GM13976 (cell line): Measurements from ENCODE around the gene PTEN.
A peak's percentile ranks its signal among the peaks of the same experiment; 100 is the strongest.
"Not testable (repeated sequence)": the region's sequence is repeated elsewhere in the genome, so short reads cannot be mapped to it uniquely, and the experiment has no call there.

Source experiments
- DNase-seq: peaks from one replicate; pipeline ENCODE4 v3.0.0; 2012; ENCODE audit warnings: low spot score
- in situ Hi-C: fragments of 300-500 bp; cut with MboI; formaldehyde crosslinking; loops from one replicate; pipeline ENCODE4 v1.12.0; 2022; ENCODE audit warnings: low sequenced_read_pairs, mixed read lengths, inconsistent platforms; ENCODE audit not compliant: unreplicated experiment
- TF ChIP-seq, protein P1 (sequence below): IDR thresholded peaks from 2 replicates; pipeline ENCODE4 v1.5.1; 2012; ENCODE audit warnings: borderline replicate concordance, mild to moderate bottlenecking; ENCODE audit not compliant: insufficient read depth; ENCODE audit errors: extremely low read depth, missing control alignments, control extremely low read depth

PTEN gene

DNA sequence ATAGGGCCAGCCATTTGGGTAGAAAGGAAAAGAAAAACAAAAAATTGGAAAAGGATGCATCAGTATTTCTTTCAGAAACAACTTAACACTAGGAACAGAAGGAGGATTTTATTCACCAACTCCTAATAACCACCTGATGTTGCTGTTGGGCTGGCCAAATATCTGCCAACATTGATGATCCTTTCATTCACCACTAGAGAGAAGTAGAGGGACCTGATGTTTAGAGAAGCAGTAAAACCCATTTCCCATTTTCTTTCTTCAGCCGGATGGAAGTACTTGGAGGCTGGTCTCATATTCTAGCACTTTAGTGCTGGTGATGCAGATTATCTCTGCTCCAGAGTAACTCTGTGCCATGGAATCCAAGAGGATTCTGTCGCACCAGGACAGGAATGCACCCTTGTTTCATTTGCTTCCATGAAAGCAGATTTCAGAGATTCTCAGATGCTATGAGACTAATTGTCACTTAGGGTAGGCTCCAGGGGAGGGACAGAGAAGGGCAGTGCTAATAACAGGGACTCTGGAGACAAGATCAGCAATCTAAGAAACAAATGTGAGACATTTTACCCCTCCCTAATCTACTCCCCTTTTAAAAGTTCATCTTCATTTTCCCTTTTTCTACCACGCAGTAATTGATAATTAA lies 3.1 kb upstream of the PTEN start:
- in situ Hi-C loops, result loop anchor here (5.0 to 25.0 kb wide), 4 partner anchors 205 to 527 kb away; no protein-coding TSS in a partner anchor
- TF ChIP-seq, protein P1, sequence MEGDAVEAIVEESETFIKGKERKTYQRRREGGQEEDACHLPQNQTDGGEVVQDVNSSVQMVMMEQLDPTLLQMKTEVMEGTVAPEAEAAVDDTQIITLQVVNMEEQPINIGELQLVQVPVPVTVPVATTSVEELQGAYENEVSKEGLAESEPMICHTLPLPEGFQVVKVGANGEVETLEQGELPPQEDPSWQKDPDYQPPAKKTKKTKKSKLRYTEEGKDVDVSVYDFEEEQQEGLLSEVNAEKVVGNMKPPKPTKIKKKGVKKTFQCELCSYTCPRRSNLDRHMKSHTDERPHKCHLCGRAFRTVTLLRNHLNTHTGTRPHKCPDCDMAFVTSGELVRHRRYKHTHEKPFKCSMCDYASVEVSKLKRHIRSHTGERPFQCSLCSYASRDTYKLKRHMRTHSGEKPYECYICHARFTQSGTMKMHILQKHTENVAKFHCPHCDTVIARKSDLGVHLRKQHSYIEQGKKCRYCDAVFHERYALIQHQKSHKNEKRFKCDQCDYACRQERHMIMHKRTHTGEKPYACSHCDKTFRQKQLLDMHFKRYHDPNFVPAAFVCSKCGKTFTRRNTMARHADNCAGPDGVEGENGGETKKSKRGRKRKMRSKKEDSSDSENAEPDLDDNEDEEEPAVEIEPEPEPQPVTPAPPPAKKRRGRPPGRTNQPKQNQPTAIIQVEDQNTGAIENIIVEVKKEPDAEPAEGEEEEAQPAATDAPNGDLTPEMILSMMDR, result peak; percentile 53
- peak; percentile 69 for DNase-seq

DNA sequence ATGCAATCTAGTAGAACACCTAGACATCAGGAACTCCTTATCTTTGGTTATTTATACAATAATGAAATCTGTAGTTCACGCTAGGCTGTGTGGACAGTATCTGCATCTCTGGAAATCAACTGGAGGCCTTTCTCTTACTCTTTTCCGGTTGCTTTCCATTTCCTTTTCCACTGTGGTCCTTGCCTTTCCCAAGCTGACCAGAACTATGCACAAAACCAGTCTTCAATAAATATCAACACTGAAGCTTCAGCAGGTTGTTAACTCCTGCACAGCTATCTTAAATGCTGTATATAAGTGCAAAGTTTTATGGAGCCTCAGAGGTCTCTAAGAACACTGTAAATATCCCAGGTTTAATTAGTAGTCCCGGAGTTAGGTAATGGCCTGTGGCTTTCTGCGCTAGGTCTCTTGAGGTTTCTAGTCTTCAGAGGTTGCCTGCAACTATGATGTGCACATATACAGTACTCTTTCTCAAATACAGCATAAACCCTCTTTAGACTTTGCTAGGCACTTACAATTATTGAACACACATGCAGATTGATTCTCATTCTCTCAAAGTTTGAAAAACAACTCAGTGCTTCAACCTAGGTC lies 2.5 kb upstream of the PTEN start:
- DNase-seq, result peak; percentile 22
- in situ Hi-C loops, result loop anchor here (5.0 to 25.0 kb wide), 4 partner anchors 204 to 526 kb away; no protein-coding TSS in a partner anchor
- TF ChIP-seq, protein P1, result no peak

DNA sequence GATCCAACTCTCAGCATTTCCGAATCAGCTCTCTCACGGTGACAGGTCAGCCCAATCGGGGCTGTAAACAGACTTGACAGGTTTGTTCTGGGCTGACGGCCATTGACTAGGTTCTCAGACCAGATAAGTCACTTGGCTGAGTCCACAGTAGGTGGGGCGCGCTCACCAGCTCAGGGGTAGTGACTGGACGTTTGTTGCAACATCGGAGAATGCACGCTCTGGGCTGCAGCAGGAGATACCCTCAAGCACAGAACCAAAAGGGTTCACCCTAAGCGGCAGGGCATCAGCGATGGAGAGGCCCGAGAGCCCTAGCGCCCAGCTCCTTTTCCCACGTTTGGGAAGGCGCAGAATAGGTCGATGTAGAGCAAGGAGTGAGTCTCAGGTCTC lies 1.9 kb upstream of the PTEN start:
- peak; percentile 60 for DNase-seq
- in situ Hi-C loops, result loop anchor here (5.0 to 25.0 kb wide), 4 partner anchors 203 to 526 kb away; no protein-coding TSS in a partner anchor
- TF ChIP-seq, protein P1, result peak; percentile 29

DNA sequence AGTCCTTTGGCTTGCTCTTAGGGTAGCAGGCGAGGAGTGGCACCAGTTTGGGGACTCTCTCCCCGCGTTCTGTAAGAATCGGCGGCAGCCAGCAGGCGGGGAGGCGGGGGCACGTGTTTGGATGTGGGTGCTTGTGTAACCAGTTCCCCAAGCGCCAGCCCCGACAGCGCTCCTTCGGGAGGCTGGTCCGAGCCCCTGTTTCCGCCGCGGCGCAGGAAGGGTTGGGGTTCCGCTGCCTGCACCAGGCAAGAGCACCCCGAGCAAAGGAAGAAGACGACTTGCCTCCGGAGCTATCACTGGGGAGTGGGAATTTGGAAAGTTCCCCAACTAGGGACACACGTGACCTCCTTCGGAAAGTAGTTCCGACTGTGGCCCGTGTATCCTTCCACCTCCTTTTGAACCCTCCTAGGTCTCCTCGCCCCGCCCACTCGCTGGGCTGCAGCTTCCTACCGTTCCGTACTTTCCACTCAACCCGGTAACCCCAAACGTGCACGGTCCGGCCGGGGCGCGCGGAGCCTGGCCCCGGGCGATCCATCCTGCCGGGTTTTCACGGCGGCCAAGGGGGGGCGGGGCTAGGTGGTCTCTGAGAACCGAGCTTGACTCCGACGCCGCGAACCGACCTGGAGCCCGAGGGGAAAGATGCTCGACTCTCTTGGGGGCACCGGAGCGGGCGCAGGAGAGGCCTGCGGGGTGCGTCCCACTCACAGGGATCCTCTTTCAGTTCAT lies 1.3 kb upstream of the PTEN start:
- TF ChIP-seq, protein P1, result no peak
- in situ Hi-C loops, result loop anchor here (5.0 to 25.0 kb wide), 4 partner anchors 203 to 525 kb away; no protein-coding TSS in a partner anchor
- DNase-seq, result peak; percentile 91

DNA sequence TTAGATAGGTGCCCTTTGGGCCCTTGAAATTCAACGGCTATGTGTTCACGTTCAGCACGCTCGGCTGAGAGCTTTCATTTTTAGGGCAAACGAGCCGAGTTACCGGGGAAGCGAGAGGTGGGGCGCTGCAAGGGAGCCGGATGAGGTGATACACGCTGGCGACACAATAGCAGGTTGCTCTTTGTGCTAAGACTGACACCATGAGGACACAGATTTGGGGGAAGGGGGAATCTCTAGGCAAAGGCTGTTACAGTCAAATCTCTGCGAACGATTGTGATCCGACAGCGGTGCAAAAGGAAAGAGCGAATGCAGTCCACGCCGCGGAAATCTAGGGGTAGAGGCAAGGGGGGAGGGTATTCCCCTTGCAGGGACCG lies 759 bp upstream of the PTEN start:
- TF ChIP-seq, protein P1, result no peak
- in situ Hi-C loops, result loop anchor here (5.0 to 25.0 kb wide), 4 partner anchors 202 to 525 kb away; no protein-coding TSS in a partner anchor
- DNase-seq, result no peak

DNA sequence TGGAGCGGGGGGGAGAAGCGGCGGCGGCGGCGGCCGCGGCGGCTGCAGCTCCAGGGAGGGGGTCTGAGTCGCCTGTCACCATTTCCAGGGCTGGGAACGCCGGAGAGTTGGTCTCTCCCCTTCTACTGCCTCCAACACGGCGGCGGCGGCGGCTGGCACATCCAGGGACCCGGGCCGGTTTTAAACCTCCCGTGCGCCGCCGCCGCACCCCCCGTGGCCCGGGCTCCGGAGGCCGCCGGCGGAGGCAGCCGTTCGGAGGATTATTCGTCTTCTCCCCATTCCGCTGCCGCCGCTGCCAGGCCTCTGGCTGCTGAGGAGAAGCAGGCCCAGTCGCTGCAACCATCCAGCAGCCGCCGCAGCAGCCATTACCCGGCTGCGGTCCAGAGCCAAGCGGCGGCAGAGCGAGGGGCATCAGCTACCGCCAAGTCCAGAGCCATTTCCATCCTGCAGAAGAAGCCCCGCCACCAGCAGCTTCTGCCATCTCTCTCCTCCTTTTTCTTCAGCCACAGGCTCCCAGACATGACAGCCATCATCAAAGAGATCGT lies 598 bp downstream of the PTEN start:
- in situ Hi-C loops, result loop anchor here (5.0 to 25.0 kb wide), 4 partner anchors 201 to 523 kb away; no protein-coding TSS in a partner anchor
- not testable (repeated sequence) for DNase-seq
